HEK293T (cell line): ENCODE data around the gene SMG6.

Source experiments
- ARNT ChIP-seq: fragments of 450-650 bp; IDR thresholded peaks from 2 replicates; pipeline ENCODE4 v1.6.1; 2017; ENCODE audit warnings: mild to moderate bottlenecking
- CTBP1 ChIP-seq: fragments of 450-650 bp; IDR thresholded peaks from 2 replicates; pipeline ENCODE4 v1.6.1; 2016; ENCODE audit warnings: borderline replicate concordance
- ELF4 ChIP-seq: fragments of 450-650 bp; IDR thresholded peaks from 2 replicates; pipeline ENCODE4 v1.6.1; 2017; ENCODE audit warnings: antibody characterized with exemption
- FOXA1 ChIP-seq: fragments of 450-650 bp; IDR thresholded peaks from 2 replicates; pipeline ENCODE4 v1.6.1; 2016; ENCODE audit warnings: mild to moderate bottlenecking
- FOXK2 ChIP-seq: fragments of 450-650 bp; IDR thresholded peaks from 2 replicates; pipeline ENCODE4 v1.6.1; 2016; ENCODE audit warnings: mild to moderate bottlenecking
- FOXM1 ChIP-seq: fragments of 450-650 bp; IDR thresholded peaks from 2 replicates; pipeline ENCODE4 v1.6.1; 2017; ENCODE audit warnings: mild to moderate bottlenecking, borderline replicate concordance
- L3MBTL2 ChIP-seq: fragments of 450-650 bp; conservative IDR thresholded peaks from 2 replicates; pipeline ENCODE4 v1.6.1; 2016; ENCODE audit warnings: mild to moderate bottlenecking
- LEF1 ChIP-seq: fragments of 450-650 bp; IDR thresholded peaks from 2 replicates; pipeline ENCODE4 v1.6.1; 2017; ENCODE audit warnings: mild to moderate bottlenecking, borderline replicate concordance
- SP1 ChIP-seq: fragments of 450-650 bp; IDR thresholded peaks from 2 replicates; pipeline ENCODE4 v1.6.1; 2017
- SUZ12 ChIP-seq: fragments of 450-650 bp; IDR thresholded peaks from 2 replicates; pipeline ENCODE4 v1.6.1; 2016; ENCODE audit warnings: mild to moderate bottlenecking
- TF ChIP-seq, protein P1 (sequence below): fragments of 450-650 bp; IDR thresholded peaks from 2 replicates; pipeline ENCODE4 v1.6.1; 2016

DNA sequence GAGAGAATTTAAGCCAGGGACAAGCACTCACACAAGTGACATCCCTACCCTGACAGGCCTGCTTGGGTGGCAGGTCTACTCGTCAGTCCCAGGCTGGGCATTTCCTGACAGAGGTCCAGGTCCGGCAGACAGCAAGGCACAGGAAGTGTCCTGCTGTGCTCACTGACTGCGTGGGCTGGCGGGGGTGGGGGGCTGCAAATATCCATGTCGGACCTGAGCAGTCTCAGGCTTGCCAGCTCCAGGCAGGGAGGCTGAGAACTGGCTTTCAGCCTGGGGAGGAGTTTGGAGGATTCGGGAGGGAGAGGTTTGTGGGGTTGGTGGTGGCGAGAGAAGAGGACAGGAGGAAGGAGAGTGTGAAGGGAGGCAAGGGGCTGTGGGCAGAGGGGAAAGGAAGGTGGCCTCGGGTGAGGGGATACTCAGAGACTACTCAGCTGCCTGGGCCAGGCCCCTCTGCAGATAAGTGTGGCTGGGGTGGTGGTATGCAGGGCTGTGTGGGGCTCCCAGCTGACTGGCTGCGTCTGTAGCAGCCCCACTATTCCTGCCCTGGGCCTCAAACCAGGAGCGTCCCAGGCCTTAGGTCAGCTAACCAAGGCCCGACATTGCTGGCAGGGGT lies 240.9 kb downstream of the SMG6 start:
- TF ChIP-seq SUZ12 (no peak), LEF1 (no peak), SP1 (no peak), FOXK2 (no peak), CTBP1 (no peak), FOXM1 (no peak), ARNT (no peak), L3MBTL2 (no peak), FOXA1 (no peak), ELF4 (no peak)
- TF ChIP-seq, protein P1, sequence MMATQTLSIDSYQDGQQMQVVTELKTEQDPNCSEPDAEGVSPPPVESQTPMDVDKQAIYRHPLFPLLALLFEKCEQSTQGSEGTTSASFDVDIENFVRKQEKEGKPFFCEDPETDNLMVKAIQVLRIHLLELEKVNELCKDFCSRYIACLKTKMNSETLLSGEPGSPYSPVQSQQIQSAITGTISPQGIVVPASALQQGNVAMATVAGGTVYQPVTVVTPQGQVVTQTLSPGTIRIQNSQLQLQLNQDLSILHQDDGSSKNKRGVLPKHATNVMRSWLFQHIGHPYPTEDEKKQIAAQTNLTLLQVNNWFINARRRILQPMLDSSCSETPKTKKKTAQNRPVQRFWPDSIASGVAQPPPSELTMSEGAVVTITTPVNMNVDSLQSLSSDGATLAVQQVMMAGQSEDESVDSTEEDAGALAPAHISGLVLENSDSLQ, result no peak
